Fibroblast of peridontal ligament (primary cell): Measurements from ENCODE around the gene BTBD7.
"Not testable (repeated sequence)": the region's sequence is repeated elsewhere in the genome, so short reads cannot be mapped to it uniquely, and the experiment has no call there.

Experiments
- DNase-seq: peaks from one replicate; pipeline ENCODE4 v3.0.0-alpha.2; 2010; ENCODE audit errors: extremely low read depth

The BTBD7 gene

GRCh38 chr14:93332853-93333630 is at the start of gene BTBD7:
TSS of gene BTBD7 (minus strand) at chr14:93333036. CDS start at chr14:93296051, 36,985 bp downstream.
- DNase-seq, result peak; percentile 87

GRCh38 chr14:93381644-93382043 is 48.8 kb upstream of the BTBD7 start:
- no peak for DNase-seq

- DNase-seq, result no peak
Observed at GRCh38 chr14:93379831-93380230, 47.0 kb upstream of the BTBD7 start.

GRCh38 chr14:93375673-93376156 is 42.9 kb upstream of the BTBD7 start:
- no peak for DNase-seq

- DNase-seq, result no peak
Observed at GRCh38 chr14:93369713-93370266, 37.0 kb upstream of the BTBD7 start.

- DNase-seq, result no peak
Observed at GRCh38 chr14:93368996-93369712, 36.3 kb upstream of the BTBD7 start.

- DNase-seq, result not testable (repeated sequence)
Observed at GRCh38 chr14:93354873-93355272, 22.0 kb upstream of the BTBD7 start.

- no peak for DNase-seq
Observed at GRCh38 chr14:93348292-93348691, 15.5 kb upstream of the BTBD7 start.

GRCh38 chr14:93347850-93348249 is 15.0 kb upstream of the BTBD7 start:
- DNase-seq, result no peak

GRCh38 chr14:93346926-93347721 is 14.3 kb upstream of the BTBD7 start, which contains the start of gene COX8C:
TSS of gene COX8C (plus strand) at chr14:93347182. CDS start at chr14:93347269, 87 bp downstream.
- DNase-seq, result no peak

- no peak for DNase-seq
Observed at GRCh38 chr14:93343797-93344196, 11.0 kb upstream of the BTBD7 start.

GRCh38 chr14:93343266-93343665 is 10.4 kb upstream of the BTBD7 start:
- DNase-seq, result no peak

- no peak for DNase-seq
Observed at GRCh38 chr14:93337884-93338283, 5.0 kb upstream of the BTBD7 start.

- DNase-seq, result no peak
Observed at GRCh38 chr14:93337143-93337753, 4.4 kb upstream of the BTBD7 start.

- DNase-seq, result no peak
Observed at GRCh38 chr14:93333631-93334103, 831 bp upstream of the BTBD7 start.

- DNase-seq, result no peak
Observed at GRCh38 chr14:93332397-93332852, 411 bp downstream of the BTBD7 start.

GRCh38 chr14:93331728-93332396 is 974 bp downstream of the BTBD7 start:
- peak; percentile 25 for DNase-seq

GRCh38 chr14:93331002-93331727 is 1.7 kb downstream of the BTBD7 start:
- DNase-seq, result no peak

- no peak for DNase-seq
Observed at GRCh38 chr14:93330609-93331000, 2.2 kb downstream of the BTBD7 start.
